Measurements from ENCODE around the gene SAMD4A.

The SAMD4A gene

DNA sequence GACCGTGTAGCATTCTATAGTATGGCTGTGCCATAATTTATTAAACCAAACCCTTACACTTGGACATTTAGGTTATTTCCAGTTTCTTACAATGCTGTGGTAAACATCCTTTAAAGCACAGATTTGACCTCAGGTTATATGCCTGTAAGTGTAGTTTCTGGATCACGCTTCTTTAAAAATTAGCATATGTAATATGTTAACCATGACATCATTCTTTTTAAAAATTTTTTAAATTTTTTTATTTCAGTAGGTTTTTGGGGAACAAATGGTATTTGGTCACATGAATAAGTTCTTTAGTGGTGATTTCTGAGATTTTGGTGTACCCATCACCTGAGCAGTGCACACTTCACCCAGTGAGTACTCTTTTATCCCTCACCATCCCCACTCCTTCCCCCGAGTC, 18.3 kb downstream of the SAMD4A start:
- TF ChIP-seq, protein P1, sequence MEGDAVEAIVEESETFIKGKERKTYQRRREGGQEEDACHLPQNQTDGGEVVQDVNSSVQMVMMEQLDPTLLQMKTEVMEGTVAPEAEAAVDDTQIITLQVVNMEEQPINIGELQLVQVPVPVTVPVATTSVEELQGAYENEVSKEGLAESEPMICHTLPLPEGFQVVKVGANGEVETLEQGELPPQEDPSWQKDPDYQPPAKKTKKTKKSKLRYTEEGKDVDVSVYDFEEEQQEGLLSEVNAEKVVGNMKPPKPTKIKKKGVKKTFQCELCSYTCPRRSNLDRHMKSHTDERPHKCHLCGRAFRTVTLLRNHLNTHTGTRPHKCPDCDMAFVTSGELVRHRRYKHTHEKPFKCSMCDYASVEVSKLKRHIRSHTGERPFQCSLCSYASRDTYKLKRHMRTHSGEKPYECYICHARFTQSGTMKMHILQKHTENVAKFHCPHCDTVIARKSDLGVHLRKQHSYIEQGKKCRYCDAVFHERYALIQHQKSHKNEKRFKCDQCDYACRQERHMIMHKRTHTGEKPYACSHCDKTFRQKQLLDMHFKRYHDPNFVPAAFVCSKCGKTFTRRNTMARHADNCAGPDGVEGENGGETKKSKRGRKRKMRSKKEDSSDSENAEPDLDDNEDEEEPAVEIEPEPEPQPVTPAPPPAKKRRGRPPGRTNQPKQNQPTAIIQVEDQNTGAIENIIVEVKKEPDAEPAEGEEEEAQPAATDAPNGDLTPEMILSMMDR (conservative IDR thresholded peaks at IDR 0.05): no peak
- H3K27ac ChIP-seq: no peak overlapping the region

DNA sequence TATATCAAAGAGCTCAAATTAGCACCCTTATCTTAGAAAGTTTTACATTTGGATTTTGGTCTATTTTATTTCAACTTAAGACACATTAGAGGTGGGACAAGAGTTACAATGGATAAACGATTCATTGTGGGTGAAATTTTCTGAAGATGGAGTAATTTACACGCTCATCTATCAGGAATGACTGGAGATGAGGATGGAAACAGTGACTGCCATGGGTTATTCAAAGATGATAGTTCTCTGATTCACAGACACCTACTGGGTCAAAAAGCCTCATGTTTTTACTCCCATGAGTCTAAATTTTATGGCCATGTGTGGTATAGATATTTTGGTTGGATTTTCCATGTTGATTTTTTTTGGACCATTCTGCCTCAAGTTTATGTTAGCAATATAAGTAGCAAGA, 22.1 kb downstream of the SAMD4A start:
- no peak overlapping the region for H3K27ac ChIP-seq
- TF ChIP-seq, protein P1 (conservative IDR thresholded peaks at IDR 0.05): no peak

DNA sequence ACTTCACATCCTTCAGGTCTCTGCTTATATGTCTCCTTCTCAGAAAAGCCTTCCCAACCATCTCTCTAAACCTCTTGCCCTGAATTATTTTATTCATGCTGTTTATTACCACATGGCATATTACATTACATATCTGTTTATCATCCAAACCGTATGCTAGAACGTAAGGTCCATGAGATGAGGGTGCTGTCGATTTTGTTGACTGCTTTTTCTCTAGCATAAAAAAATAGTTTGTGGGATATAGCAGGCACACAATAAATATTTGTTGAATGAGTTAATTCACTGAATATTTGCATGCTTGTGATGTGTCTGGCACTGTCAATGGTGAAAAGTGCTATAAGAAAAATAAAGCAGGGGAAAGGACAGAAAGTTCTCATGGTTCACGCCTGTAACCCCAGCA, 22.9 kb downstream of the SAMD4A start:
- TF ChIP-seq, protein P1 (conservative IDR thresholded peaks at IDR 0.05): no peak
- H3K27ac ChIP-seq: no peak overlapping the region

DNA sequence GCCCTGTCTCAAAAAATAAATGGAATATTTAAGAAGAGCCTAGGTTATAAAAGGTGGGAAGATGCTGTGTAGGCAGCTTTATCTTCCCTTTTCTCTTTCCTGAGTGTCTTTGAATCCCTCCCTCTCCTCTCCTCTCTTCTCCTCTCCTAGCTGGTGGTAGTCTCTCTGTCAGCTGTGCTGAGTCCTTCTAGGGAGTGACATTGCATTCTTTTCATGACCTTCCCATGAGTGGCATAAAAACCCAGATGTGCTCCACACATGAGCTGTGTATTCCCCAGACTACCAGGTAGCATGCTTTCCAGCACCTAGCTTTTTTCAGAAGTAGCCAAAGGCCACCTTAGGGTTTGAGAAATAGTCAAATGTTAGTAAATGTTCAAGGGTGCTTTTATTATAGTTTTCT, 23.6 kb downstream of the SAMD4A start:
- no peak overlapping the region for H3K27ac ChIP-seq
- TF ChIP-seq, protein P1 (conservative IDR thresholded peaks at IDR 0.05): no peak

DNA sequence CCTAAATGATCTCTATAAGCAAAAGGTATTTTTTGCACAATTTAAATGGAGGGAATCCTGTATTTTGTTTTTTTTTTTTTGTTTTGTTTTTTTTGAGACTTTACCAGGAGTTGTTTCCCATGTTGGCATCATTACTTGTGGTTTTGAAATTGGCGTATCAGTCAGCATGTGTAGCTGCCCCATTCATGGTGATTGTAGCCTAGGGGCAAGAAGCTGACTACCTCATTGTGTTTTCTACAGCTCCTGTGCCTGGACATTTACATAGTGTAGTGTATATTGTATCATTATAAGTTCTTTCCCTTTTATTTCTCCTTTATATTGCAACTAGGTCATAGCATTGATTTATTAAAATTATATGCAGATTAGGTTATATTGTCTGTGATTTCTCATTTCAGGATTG, 24.5 kb downstream of the SAMD4A start:
- H3K27ac ChIP-seq: no peak overlapping the region
- TF ChIP-seq, protein P1 (conservative IDR thresholded peaks at IDR 0.05): no peak

DNA sequence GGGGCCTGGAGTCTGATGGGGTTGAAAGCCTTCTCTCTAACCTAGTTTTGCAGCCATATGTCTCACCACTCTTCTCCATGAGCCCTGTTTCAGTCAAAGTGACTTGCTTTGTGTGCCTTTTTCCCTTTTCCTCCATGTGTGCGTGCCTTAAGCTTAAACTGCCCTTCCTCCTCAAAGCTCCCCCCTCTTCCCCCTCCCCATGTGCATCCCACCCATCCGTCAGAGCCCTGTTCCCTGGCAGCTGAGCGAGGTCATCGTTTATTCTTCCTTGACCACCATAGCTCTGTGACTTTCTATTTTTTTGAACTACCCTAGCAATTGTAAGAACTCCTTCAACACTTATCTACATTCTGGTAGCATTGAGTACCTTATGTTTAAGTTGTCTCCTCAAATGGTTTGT, 24.9 kb downstream of the SAMD4A start:
- TF ChIP-seq, protein P1 (conservative IDR thresholded peaks at IDR 0.05): no peak
- no peak overlapping the region for H3K27ac ChIP-seq

DNA sequence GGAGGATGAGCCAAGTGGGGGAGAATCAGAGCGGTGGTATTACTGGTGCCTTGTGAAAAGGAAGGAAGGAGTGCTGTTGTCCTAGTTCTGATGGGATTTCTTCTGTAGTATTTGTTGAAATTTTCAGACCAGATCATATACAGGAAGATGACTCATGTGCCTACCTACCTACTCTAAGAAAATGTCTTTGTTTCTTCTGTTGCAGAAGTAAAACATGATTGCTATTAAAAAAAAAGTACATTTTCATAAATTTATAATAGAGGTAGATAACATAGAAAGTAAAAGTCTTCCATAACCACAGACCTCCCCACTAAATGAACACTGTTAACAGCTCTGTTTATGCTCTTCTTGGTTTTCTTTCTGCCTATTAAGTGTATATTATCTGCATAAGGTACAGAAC, 26.9 kb downstream of the SAMD4A start:
- TF ChIP-seq, protein P1 (conservative IDR thresholded peaks at IDR 0.05): no peak
- no peak overlapping the region for H3K27ac ChIP-seq

DNA sequence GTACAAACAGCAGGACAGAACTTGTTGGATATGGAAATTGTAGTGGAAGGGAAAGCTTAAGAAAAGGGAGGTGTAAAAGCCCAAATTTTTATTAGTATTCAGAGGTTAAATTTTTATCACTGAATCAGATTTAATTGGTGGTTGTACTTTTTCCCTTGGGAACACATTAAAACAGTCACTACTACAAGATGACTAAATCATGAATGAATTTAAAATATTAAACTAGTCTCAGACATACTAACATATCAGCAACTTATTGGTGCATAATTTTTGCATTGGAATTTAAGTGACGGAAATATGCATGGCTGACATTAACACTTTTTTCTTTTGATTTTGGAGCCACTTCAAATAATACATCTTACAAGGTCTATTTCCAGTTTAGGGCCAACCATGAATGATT, 27.6 kb downstream of the SAMD4A start:
- TF ChIP-seq, protein P1 (conservative IDR thresholded peaks at IDR 0.05): no peak
- no peak overlapping the region for H3K27ac ChIP-seq

All from VCaP (cell line).